HepG2 (cell line): ENCODE data around the gene ARFGAP1. TPM values are rescaled to one million over a fixed set of nuclear protein-coding genes. Genes with fewer than 3 reads are reported as not detected.

Source experiments
- ATAC-seq: fragments of 200-7000 bp; cut with Tn5 transposase; 3 replicates; pipeline ENCODE4 v1.9.1; 2020; ENCODE audit warnings: mild to moderate bottlenecking, moderate library complexity
- BruUV-seq: library from RNA; stranded (reverse); fragments of 400-500 nt; replicated peaks from 2 replicates; lab custom pipeline; 2021; lab: Mats Ljungman, UMichigan
- CTCF ChIA-PET: fragments of 300-600 bp; formaldehyde crosslinking; extraction: SDS; loops from one replicate; lab custom pipeline; 2021; ENCODE audit warnings: low total read pairs, inconsistent platforms, low intra/inter-chr PET ratio; lab: Yijun Ruan, JAX
- POLR2A ChIA-PET: fragments of 350-600 bp; sonication (Branson Sonifier 250); formaldehyde crosslinking; loops from one replicate; lab custom pipeline; 2020; ENCODE audit warnings: antibody characterized with exemption, inconsistent platforms; lab: Yijun Ruan, JAX
- DNase-seq: peaks from one replicate; pipeline ENCODE4 v3.0.0-alpha.2; 2015; ENCODE audit warnings: low spot score
- FAIRE-seq: peaks from 3 replicates; lab custom pipeline; 2011; peaks lifted over from hg19 to GRCh38; lab: Jason Lieb, UNC
- H2AFZ ChIP-seq: one replicate; pipeline ENCODE4 v1.6.1; 2011; ENCODE audit warnings: low read length, inconsistent platforms
- H3K27ac ChIP-seq: fragments of 300-600 bp; 3 replicates; pipeline ENCODE4 v1.8.0; 2011; ENCODE audit warnings: mixed run types, mild to moderate bottlenecking, mixed read lengths, low read length, inconsistent platforms; ENCODE audit not compliant: insufficient read depth; ENCODE audit errors: extremely low read length
- H3K27me3 ChIP-seq, 2 experiments: fragments of 200-600 bp in 1 of 2; 2 replicates in 1 of 2; 3 replicates in 1 of 2; pipeline versions ENCODE4 v1.6.0 to v1.8.0; 2011; ENCODE audit warnings: low read length in 2 of 2, mild to moderate bottlenecking in 2 of 2, moderate library complexity in 2 of 2, inconsistent platforms in 1 of 2; ENCODE audit not compliant: insufficient read depth in 2 of 2, control insufficient read depth in 1 of 2
- H3K36me3 ChIP-seq, 2 experiments: fragments of 200-600 bp in 1 of 2; replicated peaks in 1 of 2; 2 replicates in 1 of 2; 3 replicates in 1 of 2; pipeline versions ENCODE4 v1.5.1 to v1.8.0; 2011; ENCODE audit warnings: low read length in 2 of 2, inconsistent platforms in 1 of 2; ENCODE audit not compliant: insufficient read depth in 2 of 2, control insufficient read depth in 1 of 2
- H3K4me1 ChIP-seq: 2 replicates; pipeline ENCODE4 v1.5.1; 2012; ENCODE audit warnings: low read length, inconsistent platforms; ENCODE audit not compliant: insufficient read depth
- H3K4me2 ChIP-seq: 2 replicates; pipeline ENCODE4 v1.6.0; 2011; ENCODE audit warnings: low read depth, low read length, inconsistent platforms
- H3K4me3 ChIP-seq, 3 experiments: fragments of 200-600 bp in 1 of 3; sonication (generic), shearing (Covaris generic) in 1 of 3; replicated peaks in 1 of 3; 2 replicates each; pipeline ENCODE4 v1.5.1; 2011 to 2016; ENCODE audit warnings: low read length in 3 of 3, inconsistent platforms in 2 of 3, low read depth in 2 of 3, mild to moderate bottlenecking in 2 of 3, control low read depth in 1 of 3, mixed read lengths in 1 of 3; ENCODE audit not compliant: insufficient read depth in 1 of 3
- H3K79me2 ChIP-seq: one replicate; pipeline ENCODE4 v1.6.1; 2011; ENCODE audit warnings: low read length, inconsistent platforms; ENCODE audit not compliant: insufficient read depth
- H3K9ac ChIP-seq: 2 replicates; pipeline ENCODE4 v1.6.0; 2011; ENCODE audit warnings: mild to moderate bottlenecking, low read depth, low read length, inconsistent platforms; ENCODE audit not compliant: insufficient read depth
- H3K9me3 ChIP-seq: 2 replicates; pipeline ENCODE4 v1.5.1; 2012; ENCODE audit warnings: mild to moderate bottlenecking, low read length
- H4K20me1 ChIP-seq: 2 replicates; pipeline ENCODE4 v1.6.0; 2011; ENCODE audit warnings: inconsistent platforms, mild to moderate bottlenecking, low read length, moderate library complexity; ENCODE audit not compliant: insufficient read depth
- ERF ChIP-seq: IDR thresholded peaks from 2 replicates; pipeline ENCODE4 v1.6.1; 2018; ENCODE audit warnings: missing biosample characterization, missing genetic modification reagents
- MED1 ChIP-seq: sonication (generic); formaldehyde crosslinking; IDR thresholded peaks from 2 replicates; pipeline ENCODE4 v1.4.0; 2020; ENCODE audit warnings: missing genetic modification reagents
- MEIS1 ChIP-seq: sonication (generic); formaldehyde crosslinking; IDR thresholded peaks from 2 replicates; pipeline ENCODE4 v1.9.0; 2021; ENCODE audit warnings: mild to moderate bottlenecking, missing genetic modification reagents, moderate library complexity, borderline replicate concordance
- MNT ChIP-seq: fragments of 450-650 bp; IDR thresholded peaks from 2 replicates; pipeline ENCODE4 v1.6.1; 2016
- MTF2 ChIP-seq: sonication (generic); formaldehyde crosslinking; IDR thresholded peaks from 2 replicates; pipeline ENCODE4 v1.5.0; 2020; ENCODE audit warnings: missing genetic modification reagents, borderline replicate concordance
- SAP130 ChIP-seq: IDR thresholded peaks from 2 replicates; pipeline ENCODE4 v1.6.1; 2016; ENCODE audit warnings: low read depth
- SRF ChIP-seq: IDR thresholded peaks from 2 replicates; pipeline ENCODE4 v1.6.1; 2011; ENCODE audit warnings: mild to moderate bottlenecking, low read depth, low read length, moderate library complexity
- TAF1 ChIP-seq: sonication (generic); formaldehyde crosslinking; IDR thresholded peaks from 2 replicates; pipeline ENCODE4 v1.4.0; 2020; ENCODE audit warnings: missing genetic modification reagents
- TEAD3 ChIP-seq: optimal IDR thresholded peaks from 2 replicates; pipeline ENCODE3; 2016; ENCODE audit warnings: borderline replicate concordance
- TFE3 ChIP-seq: IDR thresholded peaks from 2 replicates; pipeline ENCODE4 v1.6.1; 2016
- ZFP62 ChIP-seq: sonication (generic); formaldehyde crosslinking; IDR thresholded peaks from 2 replicates; pipeline ENCODE4 v1.4.0; 2020; ENCODE audit warnings: missing genetic modification reagents
- ZNF362 ChIP-seq: sonication (generic); formaldehyde crosslinking; IDR thresholded peaks from 2 replicates; pipeline ENCODE4 v1.4.0; 2020; ENCODE audit warnings: missing genetic modification reagents, mild to moderate bottlenecking, borderline replicate concordance
- ZNF512B ChIP-seq: sonication (generic); formaldehyde crosslinking; IDR thresholded peaks from 2 replicates; pipeline ENCODE4 v1.5.1; 2020; ENCODE audit warnings: missing genetic modification reagents, mild to moderate bottlenecking, borderline replicate concordance
- ZNF782 ChIP-seq: sonication (generic); formaldehyde crosslinking; IDR thresholded peaks from 2 replicates; pipeline ENCODE4 v1.4.0; 2020; ENCODE audit warnings: missing genetic modification reagents, mild to moderate bottlenecking, borderline replicate concordance
- WGBS: methylation state at CpG from one replicate; pipeline ENCODE4 v1.1.6; 2017; ENCODE audit warnings: low lambda C conversion rate; 5-methylcytosine and 5-hydroxymethylcytosine counted together
- in situ Hi-C: cut with HindIII; loops from 2 replicates; pipeline ENCODE4 v1.10.0; 2017; ENCODE audit warnings: low pct_unique_long_range_greater_than_20kb; ENCODE audit not compliant: extremely low pct_ligation_motif_present
- intact Hi-C: fragments of 100-400 bp; cut with micrococcal nuclease; formaldehyde crosslinking; loops from one replicate; pipeline ENCODE4 v1.10.0; 2022; ENCODE audit not compliant: unreplicated experiment
- polyA plus RNA-seq, 8 experiments: library from polyadenylated mRNA; depleted of rRNA in 3 of 8; stranded (reverse) in 7 of 8; unstranded in 1 of 8; fragments of >200 nt; fragmentation: Illumina TruSeq in 4 of 8; extraction: Trizol in 4 of 8; gene quantifications; 2 replicates each; pipeline versions ENCODE4 v1.2.1 to v1.2.3, GENCODE V29; 2011 to 2016; ENCODE audit warnings: low read depth in 4 of 8, missing spikeins in 1 of 8, mixed read lengths in 1 of 8; ENCODE audit not compliant: insufficient read depth in 1 of 8
- total RNA-seq, 5 experiments: library from RNA; depleted of rRNA; stranded (reverse); fragments of >200 nt; fragmentation: Illumina TruSeq; extraction: Trizol; gene quantifications; 2 replicates each; pipeline ENCODE4 v1.2.3, GENCODE V29; 2016; ENCODE audit warnings: low read depth in 1 of 5

ARFGAP1 gene
- total and polyA plus RNA-seq, 2 of the 13 experiments (the other 11 are each of a cell fraction or from before 2014, with no cell fraction given) = 132 TPM

- 0 out of 2 replicates have a peak, but pooled peaks have one; percentile 25 for TF ChIP-seq TAF1 (CRISPR knock-in tag)
- TF ChIP-seq MEIS1 (CRISPR knock-in tag) = 0 out of 2 replicates have a peak, but pooled peaks have one; percentile 26
- no peak for TF ChIP-seq TEAD3 (CRISPR knock-in tag)
Observed at GRCh38 chr20:63260521-63260920, 12.1 kb upstream of the ARFGAP1 start (continued).

GRCh38 chr20:63261060-63261794 lies 11.4 kb upstream of the ARFGAP1 start:
- H3K4me3 ChIP-seq = peak overlapping the region in 1 of 3 experiments; percentile 49; a peak in 1 of 6 replicates
- peaks cover 34% of the 10 kb centered on the region for H3K4me1 ChIP-seq
- H4K20me1 ChIP-seq = peaks cover 5% of the 10 kb centered on the region; the same call in 1 of the 2 replicates
- ChIA-PET CTCF (no interaction called here), POLR2A (no interaction called here)
- peak overlapping the region; percentile 68 for H3K4me2 ChIP-seq
- ATAC-seq = peak; percentile 71
- in situ Hi-C loops (no loop called here), intact Hi-C loops (loop anchor here (1.0 kb wide), 1 partner anchor 82 kb away; no protein-coding TSS in a partner anchor)
- BruUV-seq = no TSS peak
- H3K27ac ChIP-seq = no peak overlapping the region
- no peak overlapping the region for H2AFZ ChIP-seq
- H3K36me3 ChIP-seq = no peaks in the 10 kb centered on the region
- no peaks in the 10 kb centered on the region for H3K9me3 ChIP-seq
- WGBS = 3% methylated on average over 24 of the region's 25 CpGs
- H3K27me3 ChIP-seq = peaks cover 26 to 74% of the 10 kb centered on the region in 2 experiments
- peak; percentile 69 for DNase-seq
- peak; percentile 96 for FAIRE-seq
- peak overlapping the region; percentile 7; the same call in 1 of the 2 replicates for H3K9ac ChIP-seq
- H3K79me2 ChIP-seq = no peaks in the 10 kb centered on the region
- TF ChIP-seq SRF (no peak), MTF2 (CRISPR knock-in tag) (peak; percentile 77; the same call in 1 of the 2 replicates), TFE3 (CRISPR knock-in tag) (no peak), SAP130 (CRISPR knock-in tag) (0 out of 2 replicates have a peak, but pooled peaks have one; percentile 35), ZFP62 (CRISPR knock-in tag) (no peak), ZNF512B (CRISPR knock-in tag) (no peak), MNT (no peak), ERF (no peak), ZNF782 (CRISPR knock-in tag) (0 out of 2 replicates have a peak, but pooled peaks have one; percentile 31), MED1 (CRISPR knock-in tag) (0 out of 2 replicates have a peak, but pooled peaks have one; percentile 10), ZNF362 (peak; percentile 34; the same call in 1 of the 2 replicates)
